ENCODE measurements around the gene LY6G5B.

- TF ChIP-seq, protein P1, sequence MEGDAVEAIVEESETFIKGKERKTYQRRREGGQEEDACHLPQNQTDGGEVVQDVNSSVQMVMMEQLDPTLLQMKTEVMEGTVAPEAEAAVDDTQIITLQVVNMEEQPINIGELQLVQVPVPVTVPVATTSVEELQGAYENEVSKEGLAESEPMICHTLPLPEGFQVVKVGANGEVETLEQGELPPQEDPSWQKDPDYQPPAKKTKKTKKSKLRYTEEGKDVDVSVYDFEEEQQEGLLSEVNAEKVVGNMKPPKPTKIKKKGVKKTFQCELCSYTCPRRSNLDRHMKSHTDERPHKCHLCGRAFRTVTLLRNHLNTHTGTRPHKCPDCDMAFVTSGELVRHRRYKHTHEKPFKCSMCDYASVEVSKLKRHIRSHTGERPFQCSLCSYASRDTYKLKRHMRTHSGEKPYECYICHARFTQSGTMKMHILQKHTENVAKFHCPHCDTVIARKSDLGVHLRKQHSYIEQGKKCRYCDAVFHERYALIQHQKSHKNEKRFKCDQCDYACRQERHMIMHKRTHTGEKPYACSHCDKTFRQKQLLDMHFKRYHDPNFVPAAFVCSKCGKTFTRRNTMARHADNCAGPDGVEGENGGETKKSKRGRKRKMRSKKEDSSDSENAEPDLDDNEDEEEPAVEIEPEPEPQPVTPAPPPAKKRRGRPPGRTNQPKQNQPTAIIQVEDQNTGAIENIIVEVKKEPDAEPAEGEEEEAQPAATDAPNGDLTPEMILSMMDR (IDR thresholded peaks at IDR 0.05), result no peak
- no peak for TF ChIP-seq POLR2A (IDR thresholded peaks at IDR 0.05)
These were observed 42.8 kb upstream of the LY6G5B start for GRCh38 chr6:31626952-31627351.
